ENCODE data around the gene RTF1.
"Not testable (repeated sequence)": the region's sequence is repeated elsewhere in the genome, so short reads cannot be mapped to it uniquely, and the experiment has no call there.

Gene RTF1

DNA sequence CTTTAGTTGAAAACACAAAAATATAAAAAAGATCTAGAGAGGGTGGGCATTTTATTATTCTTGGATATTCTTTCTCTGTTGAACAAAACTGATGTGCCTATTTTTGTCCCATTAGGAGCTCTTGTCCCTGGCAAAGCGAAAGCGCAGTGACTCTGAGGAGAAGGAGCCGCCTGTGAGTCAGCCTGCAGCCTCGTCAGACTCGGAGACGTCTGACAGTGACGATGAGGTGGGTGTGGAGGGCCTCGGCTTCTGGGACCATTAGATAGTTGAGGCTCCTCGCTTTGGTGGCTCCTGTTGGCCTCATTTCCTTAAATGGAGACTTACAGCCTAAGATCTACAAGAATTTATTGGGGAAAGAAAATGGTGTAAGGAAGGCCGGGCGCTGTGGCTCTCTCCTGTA lies 21.3 kb downstream of the RTF1 start:
- H3K4me1 ChIP-seq (ENCODE audit: control insufficient read depth, insufficient read depth, low read length), result no peaks in the 10 kb centered on the region
- H3K9ac ChIP-seq (ENCODE audit: low read length), result no peak overlapping the region
- H3K27me3 ChIP-seq (ENCODE audit: control insufficient read depth, insufficient read depth, low read length), result no peaks in the 10 kb centered on the region
- no peak overlapping the region for H3K4me3 ChIP-seq (ENCODE audit: low read depth, low read length)
- H3K9me3 ChIP-seq (ENCODE audit: control insufficient read depth, insufficient read depth, low read depth, low read length), result no peaks in the 10 kb centered on the region
- H3K36me3 ChIP-seq (ENCODE audit: control insufficient read depth, insufficient read depth, low read length), result peaks cover 51% of the 10 kb centered on the region
- H3K27ac ChIP-seq (ENCODE audit: low read depth, low read length), result no peak overlapping the region

DNA sequence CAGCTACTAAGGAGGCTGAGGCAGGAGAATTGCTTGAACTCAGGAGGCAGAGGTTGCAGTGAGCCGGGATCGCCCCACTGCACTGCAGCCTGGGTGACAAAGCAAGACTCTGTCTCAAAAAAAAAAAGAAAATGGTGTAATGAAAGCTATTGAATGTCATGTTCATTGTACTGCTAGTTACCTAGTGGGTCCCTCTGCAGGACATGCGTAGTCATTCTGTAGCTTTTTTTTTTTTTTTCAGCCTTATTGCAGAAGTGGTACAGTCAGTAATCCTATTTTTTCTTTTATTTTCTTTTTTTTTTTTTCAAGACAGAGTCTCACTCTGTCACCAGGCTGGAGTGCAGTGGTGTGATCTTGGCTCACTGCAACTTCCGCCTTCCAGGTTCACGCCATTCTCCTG lies 21.9 kb downstream of the RTF1 start:
- not testable (repeated sequence) for H3K9ac ChIP-seq (ENCODE audit: low read length); H3K27me3 ChIP-seq (ENCODE audit: control insufficient read depth, insufficient read depth, low read length); H3K9me3 ChIP-seq (ENCODE audit: control insufficient read depth, insufficient read depth, low read depth, low read length); H3K4me3 ChIP-seq (ENCODE audit: low read depth, low read length); H3K4me1 ChIP-seq (ENCODE audit: control insufficient read depth, insufficient read depth, low read length); H3K27ac ChIP-seq (ENCODE audit: low read depth, low read length)
- H3K36me3 ChIP-seq (ENCODE audit: control insufficient read depth, insufficient read depth, low read length), result peaks cover 54% of the 10 kb centered on the region

DNA sequence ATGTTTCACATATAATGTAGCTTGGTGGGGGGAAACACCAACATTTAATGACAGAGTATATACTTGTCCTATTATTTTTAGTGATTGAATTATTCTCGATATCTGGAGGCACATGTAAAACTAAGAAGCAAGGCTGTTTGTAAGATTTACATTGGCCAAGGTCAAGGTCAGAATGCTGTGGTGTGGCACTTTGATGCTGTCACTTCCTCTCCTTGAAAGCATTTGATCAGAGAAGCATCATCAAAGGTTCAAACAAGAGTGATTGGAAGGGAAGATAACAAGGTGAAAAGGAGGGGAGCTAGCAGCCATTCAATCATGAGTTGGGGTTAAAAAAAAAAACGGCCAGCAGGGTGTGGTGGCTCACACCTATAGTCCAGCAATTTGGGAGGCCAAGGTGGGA lies 26.4 kb downstream of the RTF1 start:
- Histone ChIP-seq H3K27me3 (ENCODE audit: control insufficient read depth, insufficient read depth, low read length) (no peaks in the 10 kb centered on the region), H3K4me1 (ENCODE audit: control insufficient read depth, insufficient read depth, low read length) (no peaks in the 10 kb centered on the region), H3K4me3 (ENCODE audit: low read depth, low read length) (no peak overlapping the region), H3K9ac (ENCODE audit: low read length) (no peak overlapping the region), H3K27ac (ENCODE audit: low read depth, low read length) (no peak overlapping the region), H3K9me3 (ENCODE audit: control insufficient read depth, insufficient read depth, low read depth, low read length) (no peaks in the 10 kb centered on the region), H3K36me3 (ENCODE audit: control insufficient read depth, insufficient read depth, low read length) (peaks cover 57% of the 10 kb centered on the region)

DNA sequence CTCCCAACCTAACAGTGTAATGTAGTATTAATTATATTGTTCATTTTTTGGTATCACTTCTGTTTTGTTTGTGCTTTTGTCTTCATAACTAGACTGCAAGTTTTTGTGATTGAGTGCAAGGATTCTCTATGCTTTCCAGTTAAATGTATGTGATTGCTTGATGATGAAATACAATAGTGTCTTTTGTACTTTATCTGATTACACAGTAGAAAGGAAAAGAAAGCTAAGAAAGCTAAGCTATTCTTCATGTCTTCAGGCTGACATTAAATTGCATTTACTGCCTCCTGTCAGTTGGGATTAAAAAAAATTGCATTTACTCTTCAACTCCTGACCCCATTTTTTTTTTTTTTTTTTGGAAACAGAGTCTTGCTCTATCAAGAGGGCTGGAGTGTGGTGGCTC lies 28.5 kb downstream of the RTF1 start:
- Histone ChIP-seq H3K27ac (ENCODE audit: low read depth, low read length) (no peak overlapping the region), H3K27me3 (ENCODE audit: control insufficient read depth, insufficient read depth, low read length) (no peaks in the 10 kb centered on the region), H3K4me1 (ENCODE audit: control insufficient read depth, insufficient read depth, low read length) (no peaks in the 10 kb centered on the region), H3K9ac (ENCODE audit: low read length) (no peak overlapping the region), H3K9me3 (ENCODE audit: control insufficient read depth, insufficient read depth, low read depth, low read length) (no peaks in the 10 kb centered on the region), H3K4me3 (ENCODE audit: low read depth, low read length) (no peak overlapping the region), H3K36me3 (ENCODE audit: control insufficient read depth, insufficient read depth, low read length) (peaks cover 42% of the 10 kb centered on the region)

DNA sequence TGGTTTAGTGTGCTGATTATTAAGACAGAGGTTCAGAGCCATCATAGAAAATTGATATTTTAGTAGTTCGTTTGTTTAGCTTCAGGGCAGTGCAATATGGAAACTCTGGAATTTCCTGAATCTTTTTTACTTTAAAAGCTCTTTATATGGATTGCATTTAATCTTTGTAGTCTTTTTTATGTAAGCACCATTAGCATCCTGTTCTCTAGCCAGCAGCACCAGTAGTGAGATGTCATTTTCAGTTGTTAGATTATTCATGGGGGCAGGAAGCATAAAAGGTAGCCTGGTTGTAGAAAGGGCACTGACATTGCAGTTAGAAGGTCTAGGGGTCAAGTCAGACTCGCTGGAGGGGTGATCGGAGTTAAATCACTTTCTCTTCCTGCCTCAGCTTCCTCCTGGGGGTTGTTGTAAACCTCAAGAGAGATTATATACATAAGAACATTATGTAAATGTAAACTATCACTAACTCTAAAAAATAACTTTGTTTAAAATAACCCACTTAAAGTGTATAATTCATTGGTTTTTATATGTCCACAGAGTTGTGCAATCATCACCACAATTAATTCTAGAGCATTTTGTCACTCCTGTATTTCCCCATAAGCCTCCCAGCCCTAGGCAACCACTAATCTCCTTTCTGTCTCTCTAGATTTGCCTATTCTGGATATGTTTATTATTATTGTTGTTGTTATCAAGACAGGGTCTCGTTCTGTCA lies 45.3 kb downstream of the RTF1 start:
- no peak overlapping the region for H3K4me3 ChIP-seq (ENCODE audit: low read depth, low read length)
- H3K9ac ChIP-seq (ENCODE audit: low read length), result no peak overlapping the region

DNA sequence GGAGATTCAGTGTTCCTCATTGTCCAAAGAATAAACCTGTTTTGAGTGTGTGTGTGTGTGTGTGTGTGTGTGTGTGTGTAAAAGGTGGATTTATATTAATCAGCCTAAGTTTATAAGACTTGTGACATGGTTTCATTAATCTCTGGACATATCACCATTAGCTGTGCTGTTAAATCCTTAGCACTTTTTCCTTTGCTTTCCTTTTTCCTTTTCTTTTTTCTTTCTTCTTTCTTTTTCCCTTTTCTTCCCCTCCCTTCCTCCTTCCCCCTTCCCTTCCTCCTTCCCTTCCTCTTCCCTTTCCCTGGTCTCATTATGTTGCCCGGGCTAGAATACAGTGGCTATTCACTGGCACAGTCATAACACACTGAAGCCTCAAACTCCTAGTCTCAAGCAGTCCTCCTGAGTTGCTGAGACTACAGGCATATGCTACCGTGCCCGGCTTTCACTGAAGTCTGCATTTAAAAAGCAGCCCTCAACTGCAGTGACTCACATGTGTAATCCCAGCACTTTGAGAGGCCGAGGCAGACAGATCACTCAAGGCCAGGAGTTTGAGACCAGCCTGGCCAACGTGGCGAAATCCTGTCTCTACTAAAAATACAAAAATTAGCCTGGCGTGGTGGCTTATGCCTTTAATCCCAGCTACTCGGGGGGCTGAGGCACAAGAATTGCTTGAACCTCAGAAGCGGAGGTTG lies 48.1 kb downstream of the RTF1 start:
- H3K9ac ChIP-seq (ENCODE audit: low read length), result no peak overlapping the region
- no peaks in the 10 kb centered on the region for H3K9me3 ChIP-seq (ENCODE audit: control insufficient read depth, insufficient read depth, low read depth, low read length)
- H3K4me1 ChIP-seq (ENCODE audit: control insufficient read depth, insufficient read depth, low read length), result no peaks in the 10 kb centered on the region
- no peak overlapping the region for H3K4me3 ChIP-seq (ENCODE audit: low read depth, low read length)
- H3K27me3 ChIP-seq (ENCODE audit: control insufficient read depth, insufficient read depth, low read length), result no peaks in the 10 kb centered on the region
- no peak overlapping the region for H3K27ac ChIP-seq (ENCODE audit: low read depth, low read length)
- H3K36me3 ChIP-seq (ENCODE audit: control insufficient read depth, insufficient read depth, low read length), result peaks cover 68% of the 10 kb centered on the region

More for the DNA sequence above, 45.3 kb downstream of the RTF1 start:
- Histone ChIP-seq H3K36me3 (ENCODE audit: control insufficient read depth, insufficient read depth, low read length) (peaks cover 69% of the 10 kb centered on the region), H3K27ac (ENCODE audit: low read depth, low read length) (no peak overlapping the region), H3K27me3 (ENCODE audit: control insufficient read depth, insufficient read depth, low read length) (no peaks in the 10 kb centered on the region), H3K9me3 (ENCODE audit: control insufficient read depth, insufficient read depth, low read depth, low read length) (no peaks in the 10 kb centered on the region), H3K4me1 (ENCODE audit: control insufficient read depth, insufficient read depth, low read length) (no peaks in the 10 kb centered on the region)

DNA sequence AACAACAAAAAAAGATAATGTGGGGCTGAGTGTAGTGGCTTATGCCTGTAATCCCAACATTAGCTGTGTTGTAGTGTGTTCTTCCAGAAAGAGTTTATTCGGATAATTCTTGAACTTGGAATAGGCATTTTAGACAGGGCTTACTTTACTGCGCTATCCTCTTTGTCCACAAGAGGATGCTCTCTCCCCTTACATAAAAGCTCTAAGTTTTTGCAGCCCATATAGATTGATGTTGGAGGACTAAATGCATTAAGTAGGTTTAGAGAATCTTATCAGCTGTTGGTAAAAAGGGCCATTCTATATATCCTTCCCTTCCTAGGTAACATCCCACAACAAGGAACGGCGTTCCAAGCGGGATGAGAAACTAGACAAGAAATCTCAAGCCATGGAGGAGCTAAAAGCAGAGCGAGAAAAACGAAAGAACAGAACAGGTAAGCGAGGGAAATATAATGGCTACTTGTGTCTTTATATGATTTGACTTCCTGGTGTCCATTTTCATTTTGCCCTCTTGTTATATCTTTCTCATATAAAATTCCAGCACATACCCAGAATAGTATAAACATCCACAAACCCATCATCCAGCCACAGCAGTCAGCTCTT lies 49.0 kb downstream of the RTF1 start:
- no peaks in the 10 kb centered on the region for H3K9me3 ChIP-seq (ENCODE audit: control insufficient read depth, insufficient read depth, low read depth, low read length)
- no peak overlapping the region for H3K9ac ChIP-seq (ENCODE audit: low read length)
- H3K4me3 ChIP-seq (ENCODE audit: low read depth, low read length), result no peak overlapping the region
- H3K27me3 ChIP-seq (ENCODE audit: control insufficient read depth, insufficient read depth, low read length), result no peaks in the 10 kb centered on the region
- H3K4me1 ChIP-seq (ENCODE audit: control insufficient read depth, insufficient read depth, low read length), result no peaks in the 10 kb centered on the region
- H3K36me3 ChIP-seq (ENCODE audit: control insufficient read depth, insufficient read depth, low read length), result peaks cover 71% of the 10 kb centered on the region
- H3K27ac ChIP-seq (ENCODE audit: low read depth, low read length), result no peak overlapping the region

DNA sequence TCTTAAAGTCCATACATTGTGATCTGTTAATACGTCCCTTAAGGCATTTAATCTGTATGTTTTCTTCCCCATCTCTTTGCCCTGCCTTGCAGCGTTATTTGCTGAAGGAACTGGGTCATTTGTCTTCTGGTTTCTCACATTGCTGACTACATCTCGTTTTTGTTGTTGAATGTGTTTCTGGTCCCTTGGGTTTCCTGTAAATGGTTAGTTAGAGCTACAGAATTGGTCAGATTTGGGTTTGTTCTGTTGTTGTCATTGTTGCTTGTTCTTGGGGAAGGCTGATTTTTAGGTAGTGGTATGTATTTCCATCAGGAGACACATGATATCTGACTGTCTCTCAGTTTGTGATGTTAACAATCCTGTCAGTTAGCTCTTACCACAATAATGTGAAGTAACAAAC lies 49.8 kb downstream of the RTF1 start:
- Histone ChIP-seq H3K4me3 (ENCODE audit: low read depth, low read length) (no peak overlapping the region), H3K9me3 (ENCODE audit: control insufficient read depth, insufficient read depth, low read depth, low read length) (no peaks in the 10 kb centered on the region), H3K4me1 (ENCODE audit: control insufficient read depth, insufficient read depth, low read length) (no peaks in the 10 kb centered on the region), H3K27ac (ENCODE audit: low read depth, low read length) (no peak overlapping the region), H3K36me3 (ENCODE audit: control insufficient read depth, insufficient read depth, low read length) (peaks cover 78% of the 10 kb centered on the region), H3K27me3 (ENCODE audit: control insufficient read depth, insufficient read depth, low read length) (no peaks in the 10 kb centered on the region), H3K9ac (ENCODE audit: low read length) (no peak overlapping the region)

DNA sequence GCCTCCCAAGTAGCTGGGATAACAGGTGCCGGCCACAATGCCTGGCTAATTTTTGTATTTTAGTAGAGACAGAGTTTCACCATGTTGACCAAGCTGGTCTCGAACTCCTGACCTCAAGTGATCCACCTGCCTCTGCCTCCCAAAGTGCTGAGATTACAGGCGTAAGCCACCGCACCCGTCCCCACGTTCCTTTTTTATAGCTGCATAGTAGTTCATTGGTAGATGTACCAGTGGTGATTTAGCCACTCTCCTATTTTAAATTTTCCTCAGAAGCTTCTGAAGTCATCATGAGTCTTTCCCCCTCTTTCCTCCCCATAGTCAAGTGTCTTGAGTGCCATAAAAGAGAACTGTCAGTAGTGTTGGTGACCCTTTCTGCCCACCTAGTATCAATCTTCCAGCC lies 52.7 kb downstream of the RTF1 start:
- H3K36me3 ChIP-seq (ENCODE audit: control insufficient read depth, insufficient read depth, low read length), result peaks cover 77% of the 10 kb centered on the region
- H3K9me3 ChIP-seq (ENCODE audit: control insufficient read depth, insufficient read depth, low read depth, low read length); H3K4me3 ChIP-seq (ENCODE audit: low read depth, low read length); H3K27me3 ChIP-seq (ENCODE audit: control insufficient read depth, insufficient read depth, low read length); H3K4me1 ChIP-seq (ENCODE audit: control insufficient read depth, insufficient read depth, low read length); H3K27ac ChIP-seq (ENCODE audit: low read depth, low read length); H3K9ac ChIP-seq (ENCODE audit: low read length): not testable (repeated sequence)

DNA sequence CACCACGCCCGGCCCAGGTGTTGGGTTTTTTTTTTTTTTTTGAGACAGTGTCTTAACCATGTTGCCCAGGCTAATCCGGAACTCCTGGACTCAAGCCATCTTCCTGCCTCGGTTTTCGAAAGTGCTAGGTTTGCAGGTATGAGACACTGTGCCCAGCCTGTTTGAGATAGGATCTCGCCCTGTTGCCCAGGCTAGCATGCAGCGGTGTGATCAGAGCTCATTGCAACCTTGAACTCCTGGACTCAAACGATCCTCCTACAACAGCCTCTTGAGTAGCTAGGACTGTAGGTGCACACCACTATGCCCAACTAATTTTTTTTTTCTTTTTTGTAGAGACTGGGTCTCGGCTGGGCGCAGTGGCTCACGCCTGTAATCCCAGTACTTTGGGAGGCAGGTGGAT lies 56.5 kb downstream of the RTF1 start:
- no peaks in the 10 kb centered on the region for H3K4me1 ChIP-seq (ENCODE audit: control insufficient read depth, insufficient read depth, low read length)
- H3K4me3 ChIP-seq (ENCODE audit: low read depth, low read length), result no peak overlapping the region
- no peak overlapping the region for H3K27ac ChIP-seq (ENCODE audit: low read depth, low read length)
- no peak overlapping the region for H3K9ac ChIP-seq (ENCODE audit: low read length)
- H3K36me3 ChIP-seq (ENCODE audit: control insufficient read depth, insufficient read depth, low read length), result peaks cover 85% of the 10 kb centered on the region
- no peaks in the 10 kb centered on the region for H3K27me3 ChIP-seq (ENCODE audit: control insufficient read depth, insufficient read depth, low read length)
- H3K9me3 ChIP-seq (ENCODE audit: control insufficient read depth, insufficient read depth, low read depth, low read length), result no peaks in the 10 kb centered on the region

DNA sequence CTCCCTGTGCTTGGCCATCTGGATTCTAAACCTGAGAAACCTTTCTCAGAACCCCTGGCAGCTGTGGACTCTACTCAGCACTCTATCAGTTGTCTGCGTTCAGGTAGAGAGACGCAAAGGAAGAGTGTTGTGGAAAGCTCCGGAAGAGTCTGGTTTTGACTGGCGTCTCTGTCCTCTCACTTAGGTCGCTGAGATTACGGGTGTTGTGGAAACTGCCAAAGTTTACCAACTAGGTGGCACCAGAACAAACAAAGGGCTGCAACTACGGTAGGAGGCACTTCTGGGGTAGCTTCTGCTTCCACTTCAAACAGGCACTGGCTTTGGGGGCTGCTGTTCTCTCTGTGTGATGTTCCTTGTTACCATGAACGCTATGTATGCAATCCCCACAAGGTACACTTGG lies 57.5 kb downstream of the RTF1 start:
- Histone ChIP-seq H3K9ac (ENCODE audit: low read length) (no peak overlapping the region), H3K36me3 (ENCODE audit: control insufficient read depth, insufficient read depth, low read length) (peaks cover 85% of the 10 kb centered on the region), H3K4me1 (ENCODE audit: control insufficient read depth, insufficient read depth, low read length) (no peaks in the 10 kb centered on the region), H3K27me3 (ENCODE audit: control insufficient read depth, insufficient read depth, low read length) (no peaks in the 10 kb centered on the region), H3K9me3 (ENCODE audit: control insufficient read depth, insufficient read depth, low read depth, low read length) (no peaks in the 10 kb centered on the region), H3K27ac (ENCODE audit: low read depth, low read length) (no peak overlapping the region), H3K4me3 (ENCODE audit: low read depth, low read length) (no peak overlapping the region)
